HEK293 (cell line): Measurements from ENCODE around the gene LKAAEAR1.

Source experiments
- BCL11B ChIP-seq: fragments of 450-650 bp; formaldehyde crosslinking; IDR thresholded peaks from 2 replicates; pipeline ENCODE4 v1.5.1; 2016; ENCODE audit warnings: low read depth, missing biosample characterization, missing genetic modification characterization
- BCL6B ChIP-seq: fragments of 450-650 bp; formaldehyde crosslinking; IDR thresholded peaks from 2 replicates; pipeline ENCODE4 v1.5.1; 2017; ENCODE audit warnings: missing biosample characterization, missing genetic modification characterization
- GLI4 ChIP-seq: fragments of 450-650 bp; formaldehyde crosslinking; IDR thresholded peaks from 2 replicates; pipeline ENCODE4 v1.5.1; 2016; ENCODE audit warnings: missing biosample characterization, missing genetic modification characterization
- GLIS1 ChIP-seq: fragments of 450-650 bp; formaldehyde crosslinking; IDR thresholded peaks from 2 replicates; pipeline ENCODE4 v1.5.1; 2016; ENCODE audit warnings: missing biosample characterization, missing genetic modification characterization
- HOXA7 ChIP-seq: sonication (generic); formaldehyde crosslinking; IDR thresholded peaks from 2 replicates; pipeline ENCODE4 v1.8.1; 2022; ENCODE audit warnings: missing genetic modification reagents, borderline replicate concordance
- HOXC10 ChIP-seq: sonication (generic); formaldehyde crosslinking; IDR thresholded peaks from 2 replicates; pipeline ENCODE4 v1.8.1; 2023; ENCODE audit warnings: mild to moderate bottlenecking, missing genetic modification reagents
- KLF16 ChIP-seq: fragments of 450-650 bp; formaldehyde crosslinking; IDR thresholded peaks from 2 replicates; pipeline ENCODE4 v1.5.1; 2017; ENCODE audit warnings: missing biosample characterization, missing genetic modification characterization
- KLF8 ChIP-seq: fragments of 450-650 bp; formaldehyde crosslinking; IDR thresholded peaks from 2 replicates; pipeline ENCODE4 v1.5.1; 2016; ENCODE audit warnings: missing biosample characterization, missing genetic modification characterization
- ZBTB10 ChIP-seq: fragments of 450-650 bp; formaldehyde crosslinking; IDR thresholded peaks from 2 replicates; pipeline ENCODE4 v1.5.1; 2016; ENCODE audit warnings: missing biosample characterization, missing genetic modification characterization
- ZBTB6 ChIP-seq: fragments of 450-650 bp; formaldehyde crosslinking; IDR thresholded peaks from 2 replicates; pipeline ENCODE4 v1.5.1; 2017; ENCODE audit warnings: missing biosample characterization, missing genetic modification characterization
- ZBTB8A ChIP-seq: fragments of 450-650 bp; formaldehyde crosslinking; IDR thresholded peaks from 2 replicates; pipeline ENCODE4 v1.5.1; 2016; ENCODE audit warnings: missing biosample characterization, missing genetic modification characterization
- ZFP3 ChIP-seq: fragments of 450-650 bp; formaldehyde crosslinking; IDR thresholded peaks from 2 replicates; pipeline ENCODE4 v1.5.1; 2016; ENCODE audit warnings: low read depth, missing biosample characterization, missing genetic modification characterization
- ZFP41 ChIP-seq: fragments of 450-650 bp; formaldehyde crosslinking; IDR thresholded peaks from 2 replicates; pipeline ENCODE4 v1.5.1; 2016; ENCODE audit warnings: missing biosample characterization, missing genetic modification characterization, borderline replicate concordance
- ZFP69B ChIP-seq: fragments of 450-650 bp; formaldehyde crosslinking; IDR thresholded peaks from 2 replicates; pipeline ENCODE4 v1.5.1; 2016; ENCODE audit warnings: missing biosample characterization, missing genetic modification characterization
- ZNF138 ChIP-seq: fragments of 450-650 bp; formaldehyde crosslinking; IDR thresholded peaks from 2 replicates; pipeline ENCODE4 v1.5.1; 2016; ENCODE audit warnings: missing biosample characterization, missing genetic modification characterization, borderline replicate concordance
- ZNF140 ChIP-seq: fragments of 450-650 bp; formaldehyde crosslinking; IDR thresholded peaks from 2 replicates; pipeline ENCODE4 v1.5.1; 2016; ENCODE audit warnings: missing biosample characterization, missing genetic modification characterization
- ZNF155 ChIP-seq: fragments of 450-650 bp; formaldehyde crosslinking; IDR thresholded peaks from 2 replicates; pipeline ENCODE4 v1.5.1; 2016; ENCODE audit warnings: missing biosample characterization, missing genetic modification characterization
- ZNF169 ChIP-seq: fragments of 450-650 bp; formaldehyde crosslinking; IDR thresholded peaks from 2 replicates; pipeline ENCODE4 v1.5.1; 2016; ENCODE audit warnings: missing biosample characterization, missing genetic modification characterization
- ZNF202 ChIP-seq: fragments of 450-650 bp; formaldehyde crosslinking; IDR thresholded peaks from 2 replicates; pipeline ENCODE4 v1.5.1; 2016; ENCODE audit warnings: missing biosample characterization, missing genetic modification characterization, borderline replicate concordance
- ZNF335 ChIP-seq: fragments of 450-650 bp; formaldehyde crosslinking; conservative IDR thresholded peaks from 2 replicates; pipeline ENCODE4 v1.5.1; 2016; ENCODE audit warnings: missing biosample characterization, missing genetic modification characterization
- ZNF473 ChIP-seq: fragments of 450-650 bp; formaldehyde crosslinking; IDR thresholded peaks from 2 replicates; pipeline ENCODE4 v1.5.1; 2017; ENCODE audit warnings: missing biosample characterization, missing genetic modification characterization
- ZNF544 ChIP-seq: fragments of 450-650 bp; formaldehyde crosslinking; IDR thresholded peaks from 2 replicates; pipeline ENCODE4 v1.5.0; 2017; ENCODE audit warnings: missing biosample characterization, missing genetic modification characterization
- ZNF548 ChIP-seq: fragments of 450-650 bp; formaldehyde crosslinking; IDR thresholded peaks from 2 replicates; pipeline ENCODE4 v1.5.1; 2016; ENCODE audit warnings: missing biosample characterization, missing genetic modification characterization
- ZNF560 ChIP-seq: fragments of 450-650 bp; formaldehyde crosslinking; IDR thresholded peaks from 2 replicates; pipeline ENCODE4 v1.5.1; 2017; ENCODE audit warnings: missing biosample characterization, missing genetic modification characterization, borderline replicate concordance
- ZNF580 ChIP-seq: fragments of 450-650 bp; formaldehyde crosslinking; IDR thresholded peaks from 2 replicates; pipeline ENCODE4 v1.5.1; 2016; ENCODE audit warnings: missing biosample characterization, missing genetic modification characterization
- ZNF629 ChIP-seq: fragments of 450-650 bp; formaldehyde crosslinking; IDR thresholded peaks from 2 replicates; pipeline ENCODE4 v1.5.1; 2017; ENCODE audit warnings: missing biosample characterization, missing genetic modification characterization
- ZNF639 ChIP-seq: fragments of 450-650 bp; formaldehyde crosslinking; IDR thresholded peaks from 2 replicates; pipeline ENCODE4 v1.5.1; 2016; ENCODE audit warnings: missing biosample characterization, missing genetic modification characterization
- ZNF658 ChIP-seq: fragments of 450-650 bp; formaldehyde crosslinking; IDR thresholded peaks from 2 replicates; pipeline ENCODE4; 2016; ENCODE audit warnings: missing biosample characterization, missing genetic modification characterization
- ZNF677 ChIP-seq: fragments of 450-650 bp; IDR thresholded peaks from 2 replicates; pipeline ENCODE4 v1.5.0; 2018; ENCODE audit warnings: missing biosample characterization, mild to moderate bottlenecking, missing genetic modification characterization, moderate library complexity
- ZSCAN16 ChIP-seq: fragments of 450-650 bp; formaldehyde crosslinking; IDR thresholded peaks from 2 replicates; pipeline ENCODE4 v1.5.1; 2016; ENCODE audit warnings: missing biosample characterization, missing genetic modification characterization
- ZSCAN30 ChIP-seq: fragments of 450-650 bp; IDR thresholded peaks from 2 replicates; pipeline ENCODE4 v1.5.1; 2018; ENCODE audit warnings: missing biosample characterization, mild to moderate bottlenecking, missing genetic modification characterization, moderate library complexity
- ZSCAN5A ChIP-seq: fragments of 450-650 bp; formaldehyde crosslinking; IDR thresholded peaks from 2 replicates; pipeline ENCODE4 v1.5.1; 2016; ENCODE audit warnings: missing biosample characterization, missing genetic modification characterization

The LKAAEAR1 gene

GRCh38 chr20:64101731-64102621 is 17.8 kb upstream of the LKAAEAR1 start (continued):
- no peak for TF ChIP-seq ZFP3 (tag by site-specific recombination)
- no peak for TF ChIP-seq GLI4
- TF ChIP-seq KLF8 (tag by site-specific recombination): peak; percentile 84; the same call in 1 of the 2 replicates
- TF ChIP-seq ZSCAN16 (tag by site-specific recombination): no peak
- no peak for TF ChIP-seq ZNF677 (tag by site-specific recombination)
- no peak for TF ChIP-seq ZFP41 (tag by site-specific recombination)
- peak; percentile 81 for TF ChIP-seq ZNF335 (tag by site-specific recombination)
- no peak for TF ChIP-seq ZNF138 (tag by site-specific recombination)
- peak; percentile 78 for TF ChIP-seq ZSCAN30 (tag by site-specific recombination)
- TF ChIP-seq ZNF629: no peak
- TF ChIP-seq ZNF544 (tag by site-specific recombination): no peak
- no peak for TF ChIP-seq HOXC10 (CRISPR knock-in tag)
- peak; percentile 28; the same call in 1 of the 2 replicates for TF ChIP-seq GLIS1 (tag by site-specific recombination)
- TF ChIP-seq ZNF202 (tag by site-specific recombination): no peak
- no peak for TF ChIP-seq ZNF473 (tag by site-specific recombination)
- TF ChIP-seq ZNF639: no peak
- no peak for TF ChIP-seq ZSCAN5A (tag by site-specific recombination)
- peak; percentile 84 for TF ChIP-seq KLF16
- no peak for TF ChIP-seq BCL11B (tag by site-specific recombination)
- no peak for TF ChIP-seq BCL6B (tag by site-specific recombination)
- no peak for TF ChIP-seq ZNF140 (tag by site-specific recombination)
- TF ChIP-seq ZNF548 (tag by site-specific recombination): no peak
- TF ChIP-seq HOXA7 (CRISPR knock-in tag): no peak
- TF ChIP-seq ZBTB10 (tag by site-specific recombination): peak; percentile 71; the same call in 1 of the 2 replicates
- no peak for TF ChIP-seq ZNF155 (tag by site-specific recombination)
- TF ChIP-seq ZBTB8A: peak; percentile 91
- no peak for TF ChIP-seq ZNF560 (tag by site-specific recombination)
- no peak for TF ChIP-seq ZNF169 (tag by site-specific recombination)
- TF ChIP-seq ZNF658: no peak
- TF ChIP-seq ZBTB6 (tag by site-specific recombination): no peak
- peak; percentile 93 for TF ChIP-seq ZFP69B (tag by site-specific recombination)
- no peak for TF ChIP-seq ZNF580 (tag by site-specific recombination)
